Mucosa of rectum (tissue), 2 donors: ENCODE results near the gene MYBBP1A.
"Not testable (repeated sequence)": the region's sequence is repeated elsewhere in the genome, so short reads cannot be mapped to it uniquely, and the experiment has no call there.

Experiments used
- H3K27ac ChIP-seq, 2 donors: one replicate each; pipeline ENCODE4 v1.7.0; 2013; ENCODE audit warnings: inconsistent platforms in 2 of 2, low read depth in 2 of 2, low read length in 2 of 2
- H3K27me3 ChIP-seq, 2 donors: one replicate each; pipeline ENCODE4 v1.7.0; 2013; ENCODE audit warnings: low read length in 2 of 2; ENCODE audit not compliant: control insufficient read depth in 2 of 2, insufficient read depth in 2 of 2
- H3K36me3 ChIP-seq, 2 donors: one replicate each; pipeline ENCODE4 v1.7.0; 2013; ENCODE audit warnings: low read length in 2 of 2; ENCODE audit not compliant: control insufficient read depth in 2 of 2, insufficient read depth in 2 of 2
- H3K4me1 ChIP-seq, 2 donors: one replicate each; pipeline ENCODE4 v1.7.0; 2013; ENCODE audit warnings: low read length in 2 of 2, mild to moderate bottlenecking in 1 of 2; ENCODE audit not compliant: control insufficient read depth in 2 of 2, insufficient read depth in 2 of 2
- H3K4me3 ChIP-seq, 2 donors: one replicate each; pipeline ENCODE4 v1.7.0; 2013; ENCODE audit warnings: low read length in 2 of 2
- H3K9ac ChIP-seq, 2 donors: one replicate each; pipeline ENCODE4 v1.7.0; 2013; ENCODE audit warnings: low read length in 2 of 2, low read depth in 1 of 2, mild to moderate bottlenecking in 1 of 2
- H3K9me3 ChIP-seq, 2 donors: one replicate each; pipeline ENCODE4 v1.7.0; 2013; ENCODE audit warnings: low read length in 2 of 2; ENCODE audit not compliant: control insufficient read depth in 2 of 2
- donor health status: healthy.
- donor health status: Normal muscosa, but diverticular disease.

Gene MYBBP1A

GRCh38 chr17:4554997-4555799 is at the start of gene MYBBP1A:
Gene MYBBP1A, minus strand, starts transcription at chr17:4555384. Its CDS starts 60 bp downstream, at chr17:4555324.
- Histone ChIP-seq H3K9me3 (no peaks in the 10 kb centered on the region), H3K36me3 (peaks cover 29 to 32% of the 10 kb centered on the region in 2 donors), H3K9ac (peak within 1 kb of the TSS; percentile 59 to 77), H3K27me3 (no peaks in the 10 kb centered on the region), H3K4me3 (peak within 1 kb of the TSS; percentile 83 to 91), H3K27ac (peak within 1 kb of the TSS; percentile 75 to 84), H3K4me1 (peaks cover 30 to 34% of the 10 kb centered on the region in 2 donors)

- H3K4me3 ChIP-seq, H3K9ac ChIP-seq, H3K36me3 ChIP-seq, H3K27ac ChIP-seq, H3K9me3 ChIP-seq, H3K4me1 ChIP-seq, H3K27me3 ChIP-seq: not testable (repeated sequence)
Measured at GRCh38 chr17:4604736-4605135, 49.6 kb upstream of the MYBBP1A start.

- Histone ChIP-seq H3K4me1 (peaks cover 0 to 7% of the 10 kb centered on the region in 2 donors), H3K4me3 (no peak overlapping the region), H3K9me3 (no peaks in the 10 kb centered on the region), H3K27ac (no peak overlapping the region), H3K9ac (no peak overlapping the region), H3K27me3 (peaks cover 0 to 2% of the 10 kb centered on the region in 2 donors), H3K36me3 (no peaks in the 10 kb centered on the region)
Measured at GRCh38 chr17:4604111-4604644, 49.0 kb upstream of the MYBBP1A start.

GRCh38 chr17:4602041-4602440 is 46.9 kb upstream of the MYBBP1A start:
- Histone ChIP-seq H3K36me3 (no peaks in the 10 kb centered on the region), H3K4me1 (no peaks in the 10 kb centered on the region)

GRCh38 chr17:4601326-4601725 is 46.1 kb upstream of the MYBBP1A start:
- no peak overlapping the region for H3K9ac ChIP-seq
- H3K36me3 ChIP-seq: no peaks in the 10 kb centered on the region
- no peaks in the 10 kb centered on the region for H3K9me3 ChIP-seq
- H3K4me1 ChIP-seq: no peaks in the 10 kb centered on the region
- no peak overlapping the region for H3K27ac ChIP-seq
- peaks cover 0 to 2% of the 10 kb centered on the region in 2 donors for H3K27me3 ChIP-seq
- no peak overlapping the region for H3K4me3 ChIP-seq

More at GRCh38 chr17:4602041-4602440, 46.9 kb upstream of the MYBBP1A start:
- no peak overlapping the region for H3K9ac ChIP-seq
- H3K27ac ChIP-seq: no peak overlapping the region
- peaks cover 0 to 2% of the 10 kb centered on the region in 2 donors for H3K27me3 ChIP-seq
- no peak overlapping the region for H3K4me3 ChIP-seq
- no peaks in the 10 kb centered on the region for H3K9me3 ChIP-seq

GRCh38 chr17:4600563-4600962 is 45.4 kb upstream of the MYBBP1A start:
- Histone ChIP-seq H3K4me1 (no peaks in the 10 kb centered on the region), H3K9ac (no peak overlapping the region), H3K4me3 (no peak overlapping the region), H3K27me3 (peaks cover 0 to 2% of the 10 kb centered on the region in 2 donors), H3K9me3 (no peaks in the 10 kb centered on the region), H3K36me3 (no peaks in the 10 kb centered on the region), H3K27ac (no peak overlapping the region)

GRCh38 chr17:4599505-4600281 is 44.5 kb upstream of the MYBBP1A start:
- peaks cover 0 to 2% of the 10 kb centered on the region in 2 donors for H3K27me3 ChIP-seq
- H3K27ac ChIP-seq: peak overlapping the region; percentile 23 to 51
- no peak overlapping the region for H3K9ac ChIP-seq
- no peaks in the 10 kb centered on the region for H3K36me3 ChIP-seq
- no peaks in the 10 kb centered on the region for H3K9me3 ChIP-seq
- no peak overlapping the region for H3K4me3 ChIP-seq
- H3K4me1 ChIP-seq: peaks cover 3% of the 10 kb centered on the region in 2 donors

GRCh38 chr17:4598776-4599504 is 43.8 kb upstream of the MYBBP1A start:
- H3K9me3 ChIP-seq: no peaks in the 10 kb centered on the region
- peak overlapping the region; percentile 23 to 51 for H3K27ac ChIP-seq
- H3K4me3 ChIP-seq: no peak overlapping the region
- no peaks in the 10 kb centered on the region for H3K36me3 ChIP-seq
- peaks cover 0 to 2% of the 10 kb centered on the region in 2 donors for H3K27me3 ChIP-seq
- H3K9ac ChIP-seq: no peak overlapping the region
- peaks cover 3% of the 10 kb centered on the region in 2 donors for H3K4me1 ChIP-seq

- H3K4me1 ChIP-seq: peaks cover 3% of the 10 kb centered on the region in 2 donors
- no peak overlapping the region for H3K9ac ChIP-seq
- no peaks in the 10 kb centered on the region for H3K9me3 ChIP-seq
- H3K27ac ChIP-seq: no peak overlapping the region
- peaks cover 0 to 2% of the 10 kb centered on the region in 2 donors for H3K27me3 ChIP-seq
- H3K36me3 ChIP-seq: no peaks in the 10 kb centered on the region
- no peak overlapping the region for H3K4me3 ChIP-seq
Measured at GRCh38 chr17:4597975-4598374, 42.8 kb upstream of the MYBBP1A start.
